ENCODE measurements around the gene CYP1A2.

The CYP1A2 gene

GRCh38 chr15:74791667-74792066, 43.0 kb downstream of the CYP1A2 start:
- no peak for TF ChIP-seq CEBPB (IDR thresholded peaks at IDR 0.05)
- no peak for TF ChIP-seq YY1 (IDR thresholded peaks at IDR 0.05; ENCODE audit: low read depth)
- TF ChIP-seq TCF12 (IDR thresholded peaks at IDR 0.05; ENCODE audit: low read depth): no peak
- no peak for TF ChIP-seq NFIC (IDR thresholded peaks at IDR 0.05)
- no peak for TF ChIP-seq ZBTB7A (IDR thresholded peaks at IDR 0.05; ENCODE audit: low read depth)
- no peak for TF ChIP-seq RAD21 (IDR thresholded peaks at IDR 0.05; ENCODE audit: low read depth)
- no peak for TF ChIP-seq TEAD4 (IDR thresholded peaks at IDR 0.05)
- TF ChIP-seq REST (IDR thresholded peaks at IDR 0.05; ENCODE audit: low read depth): no peak
- no peak for TF ChIP-seq USF1 (IDR thresholded peaks at IDR 0.05)
- TF ChIP-seq EGR1 (IDR thresholded peaks at IDR 0.05): no peak
- TF ChIP-seq EP300 (IDR thresholded peaks at IDR 0.05; ENCODE audit: borderline replicate concordance): no peak
- no peak for TF ChIP-seq FOXM1 (IDR thresholded peaks at IDR 0.05; ENCODE audit: borderline replicate concordance, low read depth)
- TF ChIP-seq MAX (IDR thresholded peaks at IDR 0.05): no peak
- no peak for TF ChIP-seq TAF1 (IDR thresholded peaks at IDR 0.05; ENCODE audit: low read depth)
- no peak for TF ChIP-seq CREB1 (IDR thresholded peaks at IDR 0.05; ENCODE audit: low read depth)

- no peak for TF ChIP-seq EP300 (IDR thresholded peaks at IDR 0.05; ENCODE audit: borderline replicate concordance)
Observed at GRCh38 chr15:74792227-74793016, 43.8 kb downstream of the CYP1A2 start.

GRCh38 chr15:74793135-74794028, 44.7 kb downstream of the CYP1A2 start:
- TF ChIP-seq CREB1 (IDR thresholded peaks at IDR 0.05; ENCODE audit: low read depth) (no peak), USF1 (IDR thresholded peaks at IDR 0.05) (no peak), FOXM1 (IDR thresholded peaks at IDR 0.05; ENCODE audit: borderline replicate concordance, low read depth) (no peak), MAX (IDR thresholded peaks at IDR 0.05) (no peak), EGR1 (IDR thresholded peaks at IDR 0.05) (no peak), RAD21 (IDR thresholded peaks at IDR 0.05; ENCODE audit: low read depth) (no peak), TEAD4 (IDR thresholded peaks at IDR 0.05) (no peak), TCF12 (IDR thresholded peaks at IDR 0.05; ENCODE audit: low read depth) (no peak)

GRCh38 chr15:74794248-74794969, 45.8 kb downstream of the CYP1A2 start:
- no peak for TF ChIP-seq CREB1 (IDR thresholded peaks at IDR 0.05; ENCODE audit: low read depth)
- TF ChIP-seq EGR1 (IDR thresholded peaks at IDR 0.05): no peak
- TF ChIP-seq USF1 (IDR thresholded peaks at IDR 0.05): no peak
- no peak for TF ChIP-seq TCF12 (IDR thresholded peaks at IDR 0.05; ENCODE audit: low read depth)
- TF ChIP-seq NFIC (IDR thresholded peaks at IDR 0.05): no peak
- TF ChIP-seq EP300 (IDR thresholded peaks at IDR 0.05; ENCODE audit: borderline replicate concordance): no peak
- TF ChIP-seq FOXM1 (IDR thresholded peaks at IDR 0.05; ENCODE audit: borderline replicate concordance, low read depth): no peak
- TF ChIP-seq TAF1 (IDR thresholded peaks at IDR 0.05; ENCODE audit: low read depth): no peak

- TF ChIP-seq ZBTB7A (IDR thresholded peaks at IDR 0.05; ENCODE audit: low read depth) (no peak), TCF12 (IDR thresholded peaks at IDR 0.05; ENCODE audit: low read depth) (no peak), CREB1 (IDR thresholded peaks at IDR 0.05; ENCODE audit: low read depth) (no peak), NFIC (IDR thresholded peaks at IDR 0.05) (no peak), FOXM1 (IDR thresholded peaks at IDR 0.05; ENCODE audit: borderline replicate concordance, low read depth) (no peak), REST (IDR thresholded peaks at IDR 0.05; ENCODE audit: low read depth) (no peak), CEBPB (IDR thresholded peaks at IDR 0.05) (no peak), TEAD4 (IDR thresholded peaks at IDR 0.05) (no peak), USF1 (IDR thresholded peaks at IDR 0.05) (no peak), TAF1 (IDR thresholded peaks at IDR 0.05; ENCODE audit: low read depth) (no peak), EGR1 (IDR thresholded peaks at IDR 0.05) (no peak), YY1 (IDR thresholded peaks at IDR 0.05; ENCODE audit: low read depth) (no peak), MAX (IDR thresholded peaks at IDR 0.05) (no peak), EP300 (IDR thresholded peaks at IDR 0.05; ENCODE audit: borderline replicate concordance) (no peak), RAD21 (IDR thresholded peaks at IDR 0.05; ENCODE audit: low read depth) (no peak)
Observed at GRCh38 chr15:74794970-74795349, 46.3 kb downstream of the CYP1A2 start.

Data from Ishikawa (cell line).